Skeletal muscle satellite cell (primary cell): Measurements from ENCODE around the gene CYGB.
"Not testable (repeated sequence)": the region's sequence is repeated elsewhere in the genome, so short reads cannot be mapped to it uniquely, and the experiment has no call there.

Experiments
- H3K27me3 ChIP-seq: 2 replicates; pipeline ENCODE4 v1.7.0; 2013; ENCODE audit warnings: low read length; ENCODE audit not compliant: control insufficient read depth, insufficient read depth
- H3K36me3 ChIP-seq: 2 replicates; pipeline ENCODE4 v1.7.0; 2013; ENCODE audit warnings: mild to moderate bottlenecking, control low read depth, low read length; ENCODE audit not compliant: insufficient read depth
- H3K4me1 ChIP-seq: 2 replicates; pipeline ENCODE4 v1.7.0; 2013; ENCODE audit warnings: low read length; ENCODE audit not compliant: control insufficient read depth, insufficient read depth
- H3K4me2 ChIP-seq: 2 replicates; pipeline ENCODE4 v1.7.0; 2013; ENCODE audit warnings: mild to moderate bottlenecking, low read length
- H3K4me3 ChIP-seq: 2 replicates; pipeline ENCODE4 v1.7.0; 2013; ENCODE audit warnings: low read length
- H3K9ac ChIP-seq: 2 replicates; pipeline ENCODE4 v1.7.0; 2013; ENCODE audit warnings: mild to moderate bottlenecking, low read depth, low read length, moderate library complexity
- H3K9me3 ChIP-seq: replicated peaks from 2 replicates; pipeline ENCODE4 v1.7.0; 2013; ENCODE audit warnings: mild to moderate bottlenecking, control low read depth, low read length

Gene CYGB

DNA sequence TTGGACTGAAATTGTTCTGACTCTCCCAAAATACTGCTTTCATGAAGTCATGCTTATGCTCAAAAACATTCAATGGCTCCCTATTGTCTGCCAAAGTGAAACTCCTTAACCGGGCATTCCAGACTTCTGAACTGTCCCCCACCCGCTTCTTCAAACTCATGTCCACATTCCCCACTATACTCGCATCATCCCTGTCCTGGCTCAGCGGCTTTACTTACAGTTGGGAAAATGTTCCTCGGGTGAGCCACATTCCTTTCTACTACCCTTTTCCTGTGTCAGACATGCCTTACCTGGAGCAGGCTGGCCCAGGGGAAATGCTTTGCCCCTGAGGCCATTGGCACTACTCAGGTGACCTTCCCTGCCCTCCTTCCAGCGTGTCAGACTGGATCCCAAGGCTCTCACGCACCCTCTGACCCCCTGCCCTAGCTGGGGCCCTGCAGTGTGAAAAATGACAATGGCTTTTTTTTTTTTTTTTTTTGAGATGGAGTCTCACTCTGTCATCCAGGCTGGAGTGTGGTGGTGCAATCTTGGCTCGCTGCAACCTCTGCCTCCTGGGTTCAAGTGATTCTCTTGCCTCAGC, 5.3 kb downstream of the CYGB start:
- H3K9ac ChIP-seq: no peak overlapping the region
- no peaks in the 10 kb centered on the region for H3K36me3 ChIP-seq
- H3K9me3 ChIP-seq: no peaks in the 10 kb centered on the region
- no peak overlapping the region for H3K4me2 ChIP-seq
- peaks cover 8% of the 10 kb centered on the region for H3K27me3 ChIP-seq
- no peak overlapping the region for H3K4me3 ChIP-seq
- H3K4me1 ChIP-seq: peaks cover 45% of the 10 kb centered on the region

- Histone ChIP-seq H3K4me1 (peaks cover 44% of the 10 kb centered on the region), H3K4me2 (no peak overlapping the region), H3K9ac (no peak overlapping the region), H3K36me3 (no peaks in the 10 kb centered on the region), H3K4me3 (no peak overlapping the region), H3K27me3 (peaks cover 2% of the 10 kb centered on the region), H3K9me3 (no peaks in the 10 kb centered on the region)
Observed at GRCh38 chr17:76531486-76532038, 5.9 kb downstream of the CYGB start.

GRCh38 chr17:76530811-76531485, 6.6 kb downstream of the CYGB start:
- H3K4me3 ChIP-seq: no peak overlapping the region
- peak overlapping the region; percentile 59 for H3K4me2 ChIP-seq
- H3K9me3 ChIP-seq: no peaks in the 10 kb centered on the region
- peaks cover 44% of the 10 kb centered on the region for H3K4me1 ChIP-seq
- H3K9ac ChIP-seq: peak overlapping the region; percentile 78
- H3K36me3 ChIP-seq: no peaks in the 10 kb centered on the region
- H3K27me3 ChIP-seq: no peaks in the 10 kb centered on the region

- Histone ChIP-seq H3K36me3 (no peaks in the 10 kb centered on the region), H3K9me3 (no peaks in the 10 kb centered on the region), H3K9ac (peak overlapping the region; percentile 78), H3K4me1 (peaks cover 46% of the 10 kb centered on the region), H3K27me3 (no peaks in the 10 kb centered on the region), H3K4me3 (no peak overlapping the region), H3K4me2 (peak overlapping the region; percentile 59)
Observed at GRCh38 chr17:76530095-76530723, 7.3 kb downstream of the CYGB start.

- Histone ChIP-seq H3K27me3 (no peaks in the 10 kb centered on the region), H3K9ac (peak overlapping the region; percentile 78), H3K4me3 (peak overlapping the region; percentile 28), H3K9me3 (no peaks in the 10 kb centered on the region), H3K36me3 (no peaks in the 10 kb centered on the region), H3K4me2 (peak overlapping the region; percentile 59), H3K4me1 (peaks cover 53% of the 10 kb centered on the region)
Observed at GRCh38 chr17:76529224-76530094, 8.1 kb downstream of the CYGB start.

GRCh38 chr17:76528528-76529223, 8.8 kb downstream of the CYGB start:
- Histone ChIP-seq H3K9ac (peak overlapping the region; percentile 78), H3K9me3 (no peaks in the 10 kb centered on the region), H3K4me2 (peak overlapping the region; percentile 65), H3K27me3 (no peaks in the 10 kb centered on the region), H3K4me3 (no peak overlapping the region), H3K4me1 (peaks cover 55% of the 10 kb centered on the region), H3K36me3 (no peaks in the 10 kb centered on the region)

DNA sequence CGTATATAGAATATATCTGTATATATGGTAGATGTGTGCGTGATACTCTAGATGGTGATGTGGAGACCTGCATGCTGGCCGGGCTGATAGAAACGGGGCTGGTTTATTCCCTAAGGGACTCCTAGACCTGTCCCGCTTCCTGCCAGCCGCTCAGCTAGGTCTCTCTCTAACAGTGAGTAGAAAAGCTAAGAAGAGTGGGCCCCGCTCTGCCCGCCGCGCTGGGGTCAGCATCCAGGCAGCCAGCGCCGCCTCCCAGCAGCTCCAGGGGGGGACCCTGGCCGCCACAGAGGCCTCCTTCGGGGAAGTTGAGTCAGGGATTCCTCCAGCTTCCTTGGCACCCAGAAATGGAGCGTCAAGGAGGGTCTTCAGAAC, 9.4 kb downstream of the CYGB start:
- Histone ChIP-seq H3K4me2 (peak overlapping the region; percentile 65), H3K27me3 (no peaks in the 10 kb centered on the region), H3K4me3 (no peak overlapping the region), H3K36me3 (no peaks in the 10 kb centered on the region), H3K9me3 (no peaks in the 10 kb centered on the region), H3K9ac (peak overlapping the region; percentile 78), H3K4me1 (peaks cover 55% of the 10 kb centered on the region)

- H3K4me3 ChIP-seq: no peak overlapping the region
- H3K4me1 ChIP-seq: peaks cover 59% of the 10 kb centered on the region
- H3K4me2 ChIP-seq: peak overlapping the region; percentile 65
- no peaks in the 10 kb centered on the region for H3K36me3 ChIP-seq
- H3K9ac ChIP-seq: peak overlapping the region; percentile 78
- no peaks in the 10 kb centered on the region for H3K27me3 ChIP-seq
- no peaks in the 10 kb centered on the region for H3K9me3 ChIP-seq
Observed at GRCh38 chr17:76527430-76528111, 9.9 kb downstream of the CYGB start.

- H3K27me3 ChIP-seq, H3K36me3 ChIP-seq, H3K9me3 ChIP-seq, H3K4me3 ChIP-seq, H3K9ac ChIP-seq: not testable (repeated sequence)
- Histone ChIP-seq H3K4me1 (peaks cover 59% of the 10 kb centered on the region), H3K4me2 (peak overlapping the region; percentile 65)
Observed at GRCh38 chr17:76527016-76527415, 10.5 kb downstream of the CYGB start.

GRCh38 chr17:76525513-76525833, 12.0 kb downstream of the CYGB start:
- not testable (repeated sequence) for H3K27me3 ChIP-seq, H3K4me2 ChIP-seq, H3K4me3 ChIP-seq, H3K9me3 ChIP-seq, H3K36me3 ChIP-seq, H3K9ac ChIP-seq
- peaks cover 49% of the 10 kb centered on the region for H3K4me1 ChIP-seq
